Neutrophil (primary cell): ENCODE results near the gene TRABD2A.
A peak's percentile ranks its signal among the peaks of the same experiment; 100 is the strongest.

ENCODE experiments used
- H3K27ac ChIP-seq: fragments of 200-600 bp; sonication (generic); 2 replicates; pipeline ENCODE4 v1.5.1; 2016; ENCODE audit warnings: mild to moderate bottlenecking, moderate library complexity
- H3K27me3 ChIP-seq: fragments of 200-600 bp; sonication (generic); 2 replicates; pipeline ENCODE4 v1.6.0; 2016; ENCODE audit warnings: mild to moderate bottlenecking
- H3K36me3 ChIP-seq: fragments of 200-600 bp; sonication (generic); 2 replicates; pipeline ENCODE4 v1.5.1; 2017
- H3K4me1 ChIP-seq, 2 experiments: fragments of 200-600 bp in 1 of 2; sonication (generic) in 1 of 2; 1 replicate in 1 of 2; 2 replicates in 1 of 2; pipeline versions ENCODE4 v1.5.1 to v1.6.1; 2013 to 2016; ENCODE audit warnings: low read depth in 1 of 2, low read length in 1 of 2, mild to moderate bottlenecking in 1 of 2, moderate library complexity in 1 of 2; ENCODE audit not compliant: control insufficient read depth in 1 of 2, insufficient read depth in 1 of 2
- H3K4me3 ChIP-seq, 2 experiments: fragments of 200-600 bp in 1 of 2; sonication (generic) in 1 of 2; 1 replicate in 1 of 2; 2 replicates in 1 of 2; pipeline ENCODE4 v1.5.1; 2013 to 2016; ENCODE audit warnings: low read depth in 1 of 2, low read length in 1 of 2, mild to moderate bottlenecking in 1 of 2, moderate library complexity in 1 of 2
- H3K9me3 ChIP-seq: fragments of 200-600 bp; sonication (generic); 2 replicates; pipeline ENCODE4 v1.5.1; 2016
- CTCF ChIP-seq: fragments of 200-600 bp; sonication (generic); IDR thresholded peaks from 2 replicates; pipeline ENCODE4 v1.5.1; 2016; ENCODE audit warnings: antibody characterized with exemption

TRABD2A gene

GRCh38 chr2:84906108-84906899 lies 25.4 kb upstream of the TRABD2A start:
- TF ChIP-seq CTCF = no peak
- no peaks in the 10 kb centered on the region for H3K36me3 ChIP-seq
- H3K9me3 ChIP-seq = no peaks in the 10 kb centered on the region
- peak overlapping the region; percentile 79 to 94 for H3K4me3 ChIP-seq
- peak overlapping the region; percentile 78 for H3K27ac ChIP-seq
- H3K27me3 ChIP-seq = peaks cover 17% of the 10 kb centered on the region
- peaks cover 24 to 28% of the 10 kb centered on the region in 2 experiments for H3K4me1 ChIP-seq

GRCh38 chr2:84905181-84906107 lies 24.6 kb upstream of the TRABD2A start, which contains the start of gene TMSB10:
Gene TMSB10 (plus strand): TSS chr2:84905656.
- Histone ChIP-seq H3K27ac (peak within 1 kb of the TSS; percentile 78), H3K4me1 (peaks cover 24 to 28% of the 10 kb centered on the region in 2 experiments), H3K36me3 (no peaks in the 10 kb centered on the region), H3K4me3 (peak within 1 kb of the TSS; percentile 79 to 94), H3K9me3 (no peaks in the 10 kb centered on the region), H3K27me3 (peaks cover 17% of the 10 kb centered on the region)
- peak; percentile 48 for TF ChIP-seq CTCF

DNA sequence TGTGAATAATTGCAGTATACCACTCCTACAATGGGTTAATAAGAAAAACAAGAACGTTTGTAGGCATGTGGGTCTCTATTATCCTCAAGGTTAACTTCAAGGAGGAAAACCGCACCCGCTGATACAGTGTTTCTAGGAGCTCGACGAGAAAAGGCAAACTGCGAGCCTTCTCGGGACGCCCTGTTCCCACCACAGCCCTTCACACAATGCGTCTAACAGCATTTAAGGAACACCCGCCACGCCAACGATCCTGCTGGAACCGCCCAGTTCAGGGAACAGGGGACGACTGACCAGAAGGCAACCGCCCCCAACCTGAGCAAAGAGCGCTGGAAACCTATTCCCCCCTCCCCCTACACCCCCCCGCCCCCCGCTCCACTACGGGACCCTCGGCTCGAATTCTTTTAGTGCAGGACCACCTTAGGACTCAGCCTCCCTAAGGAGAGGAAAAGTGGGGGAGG lies 23.9 kb upstream of the TRABD2A start:
- Histone ChIP-seq H3K36me3 (no peaks in the 10 kb centered on the region), H3K27ac (no peak overlapping the region), H3K9me3 (no peaks in the 10 kb centered on the region), H3K4me1 (peaks cover 24 to 28% of the 10 kb centered on the region in 2 experiments), H3K27me3 (peaks cover 17% of the 10 kb centered on the region), H3K4me3 (peak overlapping the region; percentile 79 to 94)
- TF ChIP-seq CTCF = no peak

DNA sequence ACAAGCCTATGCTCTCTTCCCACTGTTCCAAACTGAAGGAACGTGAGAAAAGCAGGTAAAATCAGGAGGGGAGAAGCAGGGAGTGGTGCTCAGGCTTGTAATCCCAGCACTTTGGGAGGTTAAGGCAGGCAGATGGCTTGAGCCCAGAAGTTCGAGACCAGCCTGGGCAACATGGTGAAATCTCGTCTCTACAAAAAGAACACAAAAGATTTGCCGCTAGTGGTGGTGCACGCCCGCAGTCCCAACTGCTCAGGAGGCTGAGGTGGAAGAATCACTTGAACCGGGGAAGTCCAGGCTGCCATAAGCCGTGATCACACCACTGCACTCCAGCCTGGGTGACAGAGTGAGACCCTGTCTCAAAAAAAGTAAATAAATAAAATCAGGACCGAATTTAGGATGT lies 23.3 kb upstream of the TRABD2A start:
- H3K27ac ChIP-seq = no peak overlapping the region
- H3K9me3 ChIP-seq = no peaks in the 10 kb centered on the region
- no peak for TF ChIP-seq CTCF
- H3K27me3 ChIP-seq = peaks cover 17% of the 10 kb centered on the region
- no peaks in the 10 kb centered on the region for H3K36me3 ChIP-seq
- peaks cover 24 to 28% of the 10 kb centered on the region in 2 experiments for H3K4me1 ChIP-seq
- H3K4me3 ChIP-seq = no peak overlapping the region

DNA sequence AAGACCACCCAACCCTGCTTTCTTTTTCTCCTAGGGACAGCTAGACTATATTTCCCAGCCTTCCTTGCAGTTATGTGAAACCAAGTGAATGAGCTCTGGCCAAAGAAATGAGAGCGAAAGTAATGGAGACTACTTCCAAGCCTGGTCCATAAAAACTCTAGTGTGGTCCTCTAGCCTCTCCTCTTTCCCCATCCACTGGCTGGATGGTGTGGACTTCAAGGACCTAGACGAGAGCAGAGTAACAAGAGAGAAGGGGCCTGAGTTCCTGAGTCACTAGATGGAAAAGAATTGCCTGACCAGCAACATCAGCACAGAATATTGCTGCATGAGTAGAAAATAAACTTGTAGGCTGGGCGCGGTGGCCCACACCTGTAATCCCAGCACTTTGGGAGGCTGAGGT lies 21.6 kb upstream of the TRABD2A start:
- Histone ChIP-seq H3K4me1 (peaks cover 22 to 27% of the 10 kb centered on the region in 2 experiments), H3K27me3 (peaks cover 17% of the 10 kb centered on the region), H3K36me3 (no peaks in the 10 kb centered on the region), H3K27ac (no peak overlapping the region), H3K4me3 (no peak overlapping the region), H3K9me3 (no peaks in the 10 kb centered on the region)
- no peak for TF ChIP-seq CTCF
